GM10248 (cell line): ENCODE results near the gene ENTHD1.

ENCODE experiments used
- CTCF ChIA-PET: fragments of 300-600 bp; sonication (Branson Sonifier 250); formaldehyde crosslinking; extraction: SDS; loops from one replicate; lab custom pipeline; 2021; ENCODE audit warnings: antibody characterized with exemption; lab: Yijun Ruan, JAX
- POLR2A ChIA-PET: fragments of 350-650 bp; sonication (Branson Sonifier 250); formaldehyde crosslinking; extraction: SDS; loops from one replicate; lab custom pipeline; 2020; ENCODE audit warnings: antibody characterized with exemption; lab: Yijun Ruan, JAX
- DNase-seq: peaks from one replicate; pipeline ENCODE4 v3.0.0; 2012; ENCODE audit errors: extremely low spot score
- CTCF ChIP-seq: IDR thresholded peaks from 2 replicates; pipeline ENCODE4 v1.5.1; 2012; ENCODE audit warnings: mild to moderate bottlenecking, low read depth; ENCODE audit errors: extremely low read depth, missing control alignments, control extremely low read depth

The ENTHD1 gene

GRCh38 chr22:39839917-39840510, 53.5 kb downstream of the ENTHD1 start:
- no peak for DNase-seq
- no peak for TF ChIP-seq CTCF
- ChIA-PET POLR2A (no interaction called here), CTCF (interaction anchor here (1.1 kb wide), 1 partner anchor 18 kb away, joined by 3 read pairs; no protein-coding TSS in a partner anchor)

- no peak for DNase-seq
- ChIA-PET CTCF (no interaction called here), POLR2A (no interaction called here)
- TF ChIP-seq CTCF: no peak
Measured at GRCh38 chr22:39839204-39839603, 54.4 kb downstream of the ENTHD1 start.

GRCh38 chr22:39833610-39834009, 60.0 kb downstream of the ENTHD1 start:
- CTCF ChIA-PET: interaction anchor here (1.8 kb wide), 1 partner anchor 12 kb away, joined by 4 read pairs; no protein-coding TSS in a partner anchor
- TF ChIP-seq CTCF: no peak
- POLR2A ChIA-PET: no interaction called here
- DNase-seq: no peak

- TF ChIP-seq CTCF: no peak
- ChIA-PET POLR2A (no interaction called here), CTCF (interaction anchor here (1.8 kb wide), 1 partner anchor 11 kb away, joined by 4 read pairs; no protein-coding TSS in a partner anchor)
- DNase-seq: no peak
Measured at GRCh38 chr22:39833093-39833492, 60.5 kb downstream of the ENTHD1 start.

GRCh38 chr22:39832627-39833074, 60.9 kb downstream of the ENTHD1 start:
- TF ChIP-seq CTCF: no peak
- no peak for DNase-seq
- POLR2A ChIA-PET: no interaction called here
- CTCF ChIA-PET: interaction anchor here (1.1 to 1.8 kb wide), 3 partner anchors 8 to 12 kb away, joined by 3 to 4 read pairs (median 3); no protein-coding TSS in a partner anchor

GRCh38 chr22:39825661-39826102, 67.9 kb downstream of the ENTHD1 start:
- ChIA-PET CTCF (no interaction called here), POLR2A (no interaction called here)
- no peak for TF ChIP-seq CTCF
- peak; percentile 35 for DNase-seq
